GM12875 (cell line): ENCODE data around the gene ADAMTS12.

Source experiments
- H3K4me3 ChIP-seq: one replicate; pipeline ENCODE4 v1.5.1; 2011; ENCODE audit warnings: low read depth, low read length, control low read depth
- TF ChIP-seq, protein P1 (sequence below): IDR thresholded peaks from 2 replicates; pipeline ENCODE4 v1.5.1; 2011; ENCODE audit warnings: low read depth, mild to moderate bottlenecking, control low read depth, inconsistent platforms, low read length, moderate library complexity, borderline replicate concordance; ENCODE audit not compliant: insufficient read depth

ADAMTS12 gene

DNA sequence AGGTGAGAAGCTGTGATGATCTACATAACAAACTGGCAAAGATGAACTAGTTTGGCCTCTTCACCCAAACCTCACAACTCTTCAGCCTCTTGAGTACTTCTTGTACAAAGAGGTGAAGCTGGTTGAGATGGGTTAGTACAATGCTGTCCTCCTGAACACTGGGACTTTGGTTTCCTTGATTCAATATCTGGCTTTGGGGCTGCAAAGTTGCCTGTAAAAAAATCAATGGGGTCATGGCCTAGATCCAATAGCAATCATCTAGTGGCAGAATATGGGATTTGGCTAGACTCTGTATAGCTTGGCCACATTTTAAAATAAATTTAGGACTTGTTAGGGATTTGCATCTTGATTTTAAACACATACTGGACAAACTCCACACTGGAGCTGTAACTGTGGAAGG is 179.1 kb downstream of the ADAMTS12 start:
- TF ChIP-seq, protein P1, sequence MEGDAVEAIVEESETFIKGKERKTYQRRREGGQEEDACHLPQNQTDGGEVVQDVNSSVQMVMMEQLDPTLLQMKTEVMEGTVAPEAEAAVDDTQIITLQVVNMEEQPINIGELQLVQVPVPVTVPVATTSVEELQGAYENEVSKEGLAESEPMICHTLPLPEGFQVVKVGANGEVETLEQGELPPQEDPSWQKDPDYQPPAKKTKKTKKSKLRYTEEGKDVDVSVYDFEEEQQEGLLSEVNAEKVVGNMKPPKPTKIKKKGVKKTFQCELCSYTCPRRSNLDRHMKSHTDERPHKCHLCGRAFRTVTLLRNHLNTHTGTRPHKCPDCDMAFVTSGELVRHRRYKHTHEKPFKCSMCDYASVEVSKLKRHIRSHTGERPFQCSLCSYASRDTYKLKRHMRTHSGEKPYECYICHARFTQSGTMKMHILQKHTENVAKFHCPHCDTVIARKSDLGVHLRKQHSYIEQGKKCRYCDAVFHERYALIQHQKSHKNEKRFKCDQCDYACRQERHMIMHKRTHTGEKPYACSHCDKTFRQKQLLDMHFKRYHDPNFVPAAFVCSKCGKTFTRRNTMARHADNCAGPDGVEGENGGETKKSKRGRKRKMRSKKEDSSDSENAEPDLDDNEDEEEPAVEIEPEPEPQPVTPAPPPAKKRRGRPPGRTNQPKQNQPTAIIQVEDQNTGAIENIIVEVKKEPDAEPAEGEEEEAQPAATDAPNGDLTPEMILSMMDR: no peak
- no peak overlapping the region for H3K4me3 ChIP-seq

DNA sequence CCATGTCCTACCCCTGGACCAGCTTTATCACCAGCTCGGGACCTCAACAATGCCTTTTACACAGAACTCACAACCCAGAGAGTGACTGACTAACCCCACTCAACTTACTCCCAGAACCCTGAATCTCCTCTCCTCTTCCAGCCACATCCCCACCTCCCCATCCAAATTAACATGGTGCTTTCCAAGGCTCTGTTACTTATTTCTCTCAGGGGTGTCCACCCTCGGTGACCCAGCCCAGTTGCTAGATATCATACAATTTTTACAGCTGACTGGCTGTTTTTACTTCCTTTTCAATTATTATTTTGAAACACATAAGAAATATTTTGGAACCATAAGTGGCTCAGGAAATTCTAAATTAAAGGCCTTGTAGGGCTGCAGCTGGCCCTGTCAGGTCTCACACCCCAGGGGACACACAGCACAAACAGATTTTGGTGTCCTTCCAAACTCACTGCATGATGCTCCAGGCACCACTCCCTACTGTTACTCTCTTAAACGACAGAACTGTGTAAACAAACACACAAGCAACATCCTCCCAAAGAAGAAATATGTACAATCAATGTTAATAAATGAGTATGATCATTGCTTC is 180.6 kb downstream of the ADAMTS12 start:
- no peak overlapping the region for H3K4me3 ChIP-seq
- TF ChIP-seq, protein P1: no peak

DNA sequence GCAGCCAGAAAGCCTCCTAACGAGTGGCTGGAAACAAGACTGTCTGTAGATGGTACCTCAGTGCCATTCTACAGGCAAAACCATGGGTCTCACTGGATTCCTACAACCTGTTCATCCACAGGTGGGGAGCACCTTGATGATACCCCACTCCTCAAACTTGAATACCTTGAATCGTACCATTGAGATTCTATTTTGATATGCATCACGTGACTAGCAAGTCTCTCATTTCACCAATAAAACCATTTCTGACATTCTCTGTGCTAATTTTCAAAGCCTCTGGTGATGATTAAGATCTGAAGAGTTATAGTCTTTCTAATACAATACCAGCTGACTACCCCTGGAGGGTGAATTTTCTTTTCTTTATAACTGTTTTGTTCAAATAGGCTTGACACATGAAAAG is 188.9 kb downstream of the ADAMTS12 start:
- H3K4me3 ChIP-seq: no peak overlapping the region
- TF ChIP-seq, protein P1: no peak

DNA sequence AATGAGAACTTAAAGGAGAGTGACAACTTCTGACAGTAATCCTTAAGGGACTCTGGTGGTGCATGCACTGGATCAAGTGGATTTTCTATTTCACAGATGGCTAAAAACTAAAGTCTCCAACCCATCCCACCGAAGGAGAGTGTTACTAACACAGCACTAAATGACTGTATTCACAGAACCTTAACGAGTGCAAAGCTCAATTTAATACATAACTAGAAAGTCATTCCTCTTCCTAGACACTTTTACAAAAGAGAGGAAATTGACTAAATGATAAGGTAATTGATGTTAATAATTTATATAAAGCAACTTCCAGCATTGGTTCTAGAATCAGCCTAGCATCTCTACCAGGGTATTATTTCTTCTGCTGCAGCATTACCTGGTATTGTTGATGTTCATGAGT is 189.8 kb downstream of the ADAMTS12 start:
- H3K4me3 ChIP-seq: no peak overlapping the region
- TF ChIP-seq, protein P1: no peak

DNA sequence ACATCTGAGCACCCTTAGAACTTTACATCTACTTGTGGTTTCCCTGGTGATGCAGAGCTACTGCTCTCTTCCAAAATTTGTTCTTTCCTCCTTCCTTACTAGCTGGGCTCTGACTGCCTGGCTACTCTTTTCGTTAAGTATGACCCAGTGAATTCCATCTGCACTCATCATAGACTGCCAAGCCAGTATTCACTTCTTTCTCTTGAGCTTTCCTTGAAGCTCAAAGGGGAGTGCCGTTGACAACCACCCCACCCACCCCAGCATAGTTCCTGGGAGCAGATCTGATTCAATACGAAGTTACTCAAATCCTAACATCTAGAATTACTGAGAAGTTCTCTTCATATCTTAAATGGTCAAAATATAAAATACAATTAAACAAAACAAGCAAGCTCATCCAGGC is 190.5 kb downstream of the ADAMTS12 start:
- no peak overlapping the region for H3K4me3 ChIP-seq
- TF ChIP-seq, protein P1: no peak

DNA sequence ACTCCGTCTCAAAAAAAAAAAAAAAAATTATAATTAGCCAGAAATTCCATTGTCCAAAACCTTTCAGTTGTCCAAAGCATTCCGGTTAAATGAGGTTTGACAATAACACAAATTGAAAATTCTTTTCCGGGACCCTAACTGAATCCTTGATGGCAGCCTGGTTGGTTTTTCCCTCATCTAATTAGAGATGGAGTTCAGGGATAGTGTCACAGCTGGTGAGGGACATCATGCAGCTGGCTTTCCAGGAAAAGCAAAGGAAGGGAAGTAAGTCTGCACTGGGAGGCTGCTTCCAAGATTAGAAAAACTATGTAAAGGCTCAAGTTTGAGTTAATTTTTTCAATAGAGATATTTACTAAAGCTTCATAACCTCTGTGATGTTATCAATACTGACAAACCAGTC is 195.4 kb downstream of the ADAMTS12 start:
- no peak overlapping the region for H3K4me3 ChIP-seq
- TF ChIP-seq, protein P1: no peak

DNA sequence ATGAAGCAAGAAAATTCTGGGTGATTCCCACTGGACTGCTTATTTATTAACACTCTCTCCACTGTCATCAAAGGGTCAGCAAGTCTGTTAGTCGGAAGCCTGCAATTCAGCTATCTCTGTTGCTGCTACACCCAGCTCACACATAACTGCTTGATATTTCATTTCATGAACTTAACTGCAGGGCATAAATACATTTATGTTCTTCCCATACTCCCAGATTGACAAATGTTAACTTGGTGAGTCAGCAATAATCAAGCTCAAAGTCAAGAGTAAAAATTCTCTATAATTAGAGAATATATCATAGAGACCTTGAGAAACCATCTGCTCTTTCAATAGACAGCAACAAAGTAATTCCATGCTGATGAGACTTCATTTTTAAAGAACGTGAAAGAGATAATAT is 198.8 kb downstream of the ADAMTS12 start:
- no peak overlapping the region for H3K4me3 ChIP-seq
- TF ChIP-seq, protein P1: no peak
